Ovary (tissue), 9 donors: ENCODE data around the gene AQP1. TPM values are rescaled to one million over a fixed set of nuclear protein-coding genes. Genes with fewer than 3 reads are reported as not detected.

Experiments used
- DNase-seq, 5 donors: peaks; one replicate each; pipeline ENCODE4 v3.0.0-alpha.2; 2019 to 2020
- H3K27ac ChIP-seq, 2 donors: fragments of 200-600 bp; one replicate each; pipeline versions ENCODE4 v1.5.1 to v1.8.0; 2019 to 2022
- H3K27me3 ChIP-seq: fragments of 200-600 bp; one replicate; pipeline ENCODE4 v1.8.0; 2022
- H3K36me3 ChIP-seq: fragments of 200-600 bp; sonication (generic); one replicate; pipeline ENCODE4 v1.5.1; 2019
- H3K4me1 ChIP-seq: one replicate; pipeline ENCODE4 v1.8.1; 2013; ENCODE audit warnings: mild to moderate bottlenecking, moderate library complexity; ENCODE audit not compliant: insufficient read depth
- H3K4me3 ChIP-seq: fragments of 200-600 bp; sonication (generic); one replicate; pipeline ENCODE4 v1.5.1; 2017
- H3K9me3 ChIP-seq, 2 donors: fragments of 200-600 bp in 1 of 2; sonication (generic) in 1 of 2; one replicate each; pipeline versions ENCODE4 v1.5.1 to v1.8.1; 2013 to 2019; ENCODE audit warnings: mild to moderate bottlenecking in 1 of 2, moderate library complexity in 1 of 2
- CTCF ChIP-seq, 3 donors: fragments of 450-650 bp in 2 of 3; fragments of 200-600 bp in 1 of 3; IDR thresholded peaks; one replicate each; pipeline versions ENCODE4 v1.5.1 to v1.8.0; 2016 to 2022; ENCODE audit warnings: antibody characterized with exemption in 3 of 3, mild to moderate bottlenecking in 1 of 3
- EP300 ChIP-seq: sonication (generic); formaldehyde crosslinking; IDR thresholded peaks from one replicate; pipeline ENCODE4 v1.6.1; 2017; ENCODE audit warnings: antibody characterized with exemption
- POLR2A ChIP-seq: fragments of 450-650 bp; IDR thresholded peaks from one replicate; pipeline ENCODE4 v1.6.1; 2017; ENCODE audit warnings: antibody characterized with exemption, mild to moderate bottlenecking, moderate library complexity
- WGBS, 3 donors: extraction: QIAGEN DNeasy Blood & Tissue Kit in 1 of 3; methylation state at CpG; one replicate each; pipeline versions ENCODE4 v1.1.5 to v1.1.7; 2013 to 2017; 5-methylcytosine and 5-hydroxymethylcytosine counted together
- intact Hi-C, 4 donors: fragments of 100-400 bp; cut with DNase I; formaldehyde crosslinking; loops; one replicate each; pipeline versions ENCODE4 v1.11.0 to v1.15.1; 2022 to 2023
- polyA plus RNA-seq, 2 donors: library from polyadenylated mRNA; stranded (reverse); fragments of 200-250 nt in 1 of 2; fragments of 350-450 nt in 1 of 2; fragmentation: Illumina TruSeq in 1 of 2; extraction: RNeasy Lipid Tissue Mini Kit (QIAGEN cat#74804) in 1 of 2; gene quantifications; one replicate each; pipeline ENCODE4 v1.2.3, GENCODE V29; 2013 to 2014
- total RNA-seq, 7 donors: library from RNA; depleted of rRNA in 2 of 7; stranded (reverse); fragments of >200 nt in 2 of 7; fragmentation: NEBNext Ultra II Directional in 3 of 7; extraction: Animal tissue kit (Norgen Biotek cat#: 25700) in 3 of 7; gene quantifications; one replicate each; pipeline versions ENCODE4 v1.1.0 to v1.2.4, GENCODE V29; 2016 to 2023
- donor health status: DM: no; HTN: no; CAD: no; lungs with moderate emphysema.
- donor health status: DM: no; HTN: no; CAD: no.
- donor health status: Bipolar disorder and iron deficiency.
- donor health status: DM: yes; HTN: yes; CAD: no.
- donor health status: DM: no; HTN: no; CAD: no.
- donor health status: DM: yes; HTN: yes; CAD: no.

Gene AQP1
- total and polyA plus RNA-seq, 9 donors: 10.2 to 151 (median 54.4) TPM

DNA sequence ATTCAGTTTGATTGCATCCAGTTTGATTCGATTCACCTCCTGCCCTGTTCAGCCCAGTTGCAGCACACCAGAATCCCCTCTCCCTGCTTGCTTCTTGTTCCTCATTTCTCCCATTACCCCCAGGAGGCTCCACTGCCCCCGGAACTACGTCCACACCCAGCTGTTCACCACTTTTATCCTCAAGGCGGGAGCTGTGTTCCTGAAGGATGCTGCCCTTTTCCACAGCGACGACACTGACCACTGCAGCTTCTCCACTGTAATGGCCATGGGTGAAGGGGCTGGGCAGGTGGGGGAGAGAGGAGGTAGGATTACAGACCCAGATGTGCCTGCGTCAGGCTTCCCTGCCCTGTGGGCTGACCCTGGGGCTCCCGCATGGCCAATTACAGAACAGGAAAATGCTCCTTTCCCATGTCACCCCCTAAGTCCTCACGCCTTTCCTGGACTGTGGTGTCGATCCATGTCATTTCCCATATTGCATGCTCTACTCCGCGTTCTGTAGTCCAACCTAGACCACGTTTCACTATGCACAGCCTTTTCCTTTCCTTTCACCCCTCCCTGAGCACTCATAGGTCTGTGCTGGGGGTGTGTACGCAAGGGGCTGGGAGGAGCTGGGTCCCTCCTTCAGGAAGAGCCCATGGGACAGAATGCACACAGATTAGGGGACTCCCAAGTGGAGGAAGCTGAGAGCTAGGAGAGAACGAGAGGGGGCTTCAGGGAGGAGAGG is 60.3 kb downstream of the AQP1 start:
- no peaks in the 10 kb centered on the region for H3K27me3 ChIP-seq
- WGBS, 3 donors: 38 to 45% (median 41%) methylated on average over 15 of the region's 15 CpGs
- no peaks in the 10 kb centered on the region for H3K4me1 ChIP-seq
- H3K4me3 ChIP-seq: no peak overlapping the region
- no peak for TF ChIP-seq EP300
- TF ChIP-seq CTCF (IDR thresholded peaks at IDR 0.05): no peak
- TF ChIP-seq POLR2A: no peak
- intact Hi-C loops: loop anchor here in 1 of 4 donors (10.0 kb wide), 1 partner anchor 177 kb away; no protein-coding TSS in a partner anchor
- H3K9me3 ChIP-seq: no peaks in the 10 kb centered on the region
- no peak overlapping the region for H3K27ac ChIP-seq
- DNase-seq: no peak
- no peaks in the 10 kb centered on the region for H3K36me3 ChIP-seq

- intact Hi-C loops: loop anchor here in 1 of 4 donors (10.0 kb wide), 1 partner anchor 178 kb away; no protein-coding TSS in a partner anchor
Measured at GRCh38 chr7:30973292-30973691, 61.6 kb downstream of the AQP1 start.

GRCh38 chr7:30973791-30974604 is 62.3 kb downstream of the AQP1 start:
- Histone ChIP-seq H3K9me3 (no peaks in the 10 kb centered on the region), H3K36me3 (no peaks in the 10 kb centered on the region), H3K4me1 (no peaks in the 10 kb centered on the region), H3K4me3 (no peak overlapping the region), H3K27me3 (no peaks in the 10 kb centered on the region), H3K27ac (no peak overlapping the region)
- WGBS, 3 donors: 89 to 95% (median 92%) methylated on average over 18 of the region's 18 CpGs
- TF ChIP-seq CTCF (IDR thresholded peaks at IDR 0.05) (no peak), EP300 (no peak), POLR2A (no peak)
- intact Hi-C loops: loop anchor here in 1 of 4 donors (10.0 kb wide), 1 partner anchor 179 kb away; no protein-coding TSS in a partner anchor
- no peak for DNase-seq

More at GRCh38 chr7:30973292-30973691, 61.6 kb downstream of the AQP1 start:
- H3K36me3 ChIP-seq: no peaks in the 10 kb centered on the region
- no peaks in the 10 kb centered on the region for H3K9me3 ChIP-seq
- TF ChIP-seq EP300 (no peak), CTCF (IDR thresholded peaks at IDR 0.05) (no peak), POLR2A (no peak)
- DNase-seq: no peak
- WGBS, 3 donors: 56 to 71% (median 64%) methylated on average over 3 of the region's 3 CpGs
- no peaks in the 10 kb centered on the region for H3K4me1 ChIP-seq
- no peak overlapping the region for H3K4me3 ChIP-seq
- H3K27ac ChIP-seq: no peak overlapping the region
- H3K27me3 ChIP-seq: no peaks in the 10 kb centered on the region

- TF ChIP-seq POLR2A (no peak), CTCF (IDR thresholded peaks at IDR 0.05) (no peak), EP300 (no peak)
- 19 to 31% (median 21%) methylated on average over 7 of the region's 7 CpGs for WGBS, 3 donors
- no peaks in the 10 kb centered on the region for H3K4me1 ChIP-seq
- H3K36me3 ChIP-seq: no peaks in the 10 kb centered on the region
- peak in 1 of 5 donors; percentile 40 for DNase-seq
- no peaks in the 10 kb centered on the region for H3K27me3 ChIP-seq
- intact Hi-C loops: loop anchor here in 1 of 4 donors (10.0 kb wide), 1 partner anchor 180 kb away; no protein-coding TSS in a partner anchor
- no peak overlapping the region for H3K4me3 ChIP-seq
- H3K9me3 ChIP-seq: no peaks in the 10 kb centered on the region
- H3K27ac ChIP-seq: no peak overlapping the region
Measured at GRCh38 chr7:30974605-30975255, 63.1 kb downstream of the AQP1 start.
